ENCODE data around the gene ORC5. TPM values are rescaled to one million over a fixed set of nuclear protein-coding genes. Genes with fewer than 3 reads are reported as not detected.

The ORC5 gene
- total RNA-seq, 1 donor from 2014 or later: 26.4 TPM

GRCh38 chr7:104111271-104111670, 96.5 kb downstream of the ORC5 start:
- H3K4me3 Mint-ChIP-seq (ENCODE audit: low read depth): no peak overlapping the region
- no peaks in the 10 kb centered on the region for H3K27me3 Mint-ChIP-seq
- H3K9me3 Mint-ChIP-seq (ENCODE audit: low read depth): peaks cover 4% of the 10 kb centered on the region
- no peaks in the 10 kb centered on the region for H3K36me3 Mint-ChIP-seq (ENCODE audit: insufficient read depth)
- no peak for DNase-seq (ENCODE audit: low spot score, unreplicated experiment)
- no peaks in the 10 kb centered on the region for H3K4me1 Mint-ChIP-seq (ENCODE audit: low read depth)
- no peak for TF ChIP-seq CTCF (IDR thresholded peaks at IDR 0.05; ENCODE audit: unreplicated experiment)
- no peak overlapping the region for H3K27ac Mint-ChIP-seq

DNA sequence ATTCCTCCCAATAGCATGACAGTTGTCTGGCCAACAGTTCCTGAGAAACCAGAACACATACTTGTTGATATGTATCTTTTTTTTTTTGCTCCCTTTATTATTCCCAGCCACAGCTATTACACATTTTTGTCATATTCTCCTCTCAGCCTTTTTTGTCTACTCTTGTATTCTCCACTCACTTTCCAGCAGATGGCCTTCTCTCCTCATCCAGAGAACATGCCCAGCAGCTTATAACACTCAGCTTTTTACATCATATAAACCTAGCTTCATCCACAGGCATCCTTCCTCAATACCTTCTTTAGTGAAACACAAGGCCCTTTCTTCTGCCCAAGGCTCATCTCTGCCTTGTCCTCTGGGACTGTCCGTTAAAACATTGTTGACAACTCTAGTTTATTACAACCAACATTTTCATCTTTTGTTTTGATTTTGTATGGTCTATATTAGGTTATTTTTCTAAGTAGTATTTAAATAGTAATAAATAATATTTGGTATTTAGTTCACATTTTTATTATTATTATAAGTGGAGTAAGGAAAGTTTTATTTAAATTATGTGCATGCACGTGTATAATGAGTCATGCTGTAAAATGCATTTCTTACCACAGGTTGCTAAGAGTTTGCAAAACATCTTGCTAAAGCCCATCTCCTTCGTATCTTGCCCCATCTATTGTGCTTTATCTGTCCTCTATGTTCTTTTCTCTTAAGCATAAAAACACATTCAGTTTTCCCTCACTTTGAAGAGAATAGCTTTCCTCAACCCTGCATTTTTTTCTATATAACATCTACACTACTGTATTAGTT, 101.5 kb downstream of the ORC5 start:
- H3K36me3 Mint-ChIP-seq (ENCODE audit: insufficient read depth): no peaks in the 10 kb centered on the region
- H3K4me1 Mint-ChIP-seq (ENCODE audit: low read depth): no peaks in the 10 kb centered on the region
- H3K4me3 Mint-ChIP-seq (ENCODE audit: low read depth): no peak overlapping the region
- H3K27ac Mint-ChIP-seq: no peak overlapping the region
- TF ChIP-seq CTCF (IDR thresholded peaks at IDR 0.05; ENCODE audit: unreplicated experiment): no peak
- peaks cover 2% of the 10 kb centered on the region for H3K27me3 Mint-ChIP-seq
- peaks cover 4% of the 10 kb centered on the region for H3K9me3 Mint-ChIP-seq (ENCODE audit: low read depth)
- DNase-seq (ENCODE audit: low spot score, unreplicated experiment): no peak

DNA sequence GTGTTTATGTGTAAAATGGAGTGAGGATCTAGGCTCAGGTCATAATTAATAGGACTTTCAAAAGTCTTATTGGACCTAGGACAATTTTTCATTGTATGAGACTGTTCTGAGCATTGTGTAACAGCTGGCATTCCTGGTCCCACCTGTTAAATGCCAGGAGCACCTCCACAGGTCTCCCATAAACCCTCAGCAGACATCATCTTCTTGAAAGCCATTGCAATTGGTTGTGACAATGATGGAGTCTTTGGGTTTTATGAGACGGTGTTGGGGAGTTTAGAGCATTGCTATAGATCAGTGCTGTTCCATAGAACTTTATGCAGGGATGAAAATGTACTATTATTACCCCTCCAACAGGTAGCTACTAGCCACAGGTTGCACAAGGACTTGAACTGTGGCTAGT, 108.9 kb downstream of the ORC5 start:
- no peak for DNase-seq (ENCODE audit: low spot score, unreplicated experiment)
- H3K27ac Mint-ChIP-seq: no peak overlapping the region
- no peak for TF ChIP-seq CTCF (IDR thresholded peaks at IDR 0.05; ENCODE audit: unreplicated experiment)
- H3K27me3 Mint-ChIP-seq: no peaks in the 10 kb centered on the region
- no peak overlapping the region for H3K4me3 Mint-ChIP-seq (ENCODE audit: low read depth)
- H3K4me1 Mint-ChIP-seq (ENCODE audit: low read depth): no peaks in the 10 kb centered on the region
- no peaks in the 10 kb centered on the region for H3K36me3 Mint-ChIP-seq (ENCODE audit: insufficient read depth)
- no peaks in the 10 kb centered on the region for H3K9me3 Mint-ChIP-seq (ENCODE audit: low read depth)

GRCh38 chr7:104096683-104097082, 111.1 kb downstream of the ORC5 start:
- no peaks in the 10 kb centered on the region for H3K36me3 Mint-ChIP-seq (ENCODE audit: insufficient read depth)
- H3K4me1 Mint-ChIP-seq (ENCODE audit: low read depth): no peaks in the 10 kb centered on the region
- peak; percentile 33 for TF ChIP-seq CTCF (IDR thresholded peaks at IDR 0.05; ENCODE audit: unreplicated experiment)
- H3K9me3 Mint-ChIP-seq (ENCODE audit: low read depth): no peaks in the 10 kb centered on the region
- H3K4me3 Mint-ChIP-seq (ENCODE audit: low read depth): no peak overlapping the region
- H3K27ac Mint-ChIP-seq: no peak overlapping the region
- H3K27me3 Mint-ChIP-seq: peaks cover 7% of the 10 kb centered on the region
- no peak for DNase-seq (ENCODE audit: low spot score, unreplicated experiment)

- DNase-seq (ENCODE audit: low spot score, unreplicated experiment): no peak
- Mint-ChIP-seq H3K9me3 (ENCODE audit: low read depth) (no peaks in the 10 kb centered on the region), H3K4me1 (ENCODE audit: low read depth) (peaks cover 8% of the 10 kb centered on the region), H3K27me3 (peaks cover 7% of the 10 kb centered on the region), H3K4me3 (ENCODE audit: low read depth) (no peak overlapping the region), H3K27ac (no peak overlapping the region), H3K36me3 (ENCODE audit: insufficient read depth) (no peaks in the 10 kb centered on the region)
- TF ChIP-seq CTCF (IDR thresholded peaks at IDR 0.05; ENCODE audit: unreplicated experiment): no peak
Measured at GRCh38 chr7:104093127-104093526, 114.7 kb downstream of the ORC5 start.
